Karpas-422 (cell line): ENCODE data around the gene APP. TPM values are rescaled to one million over a fixed set of nuclear protein-coding genes. Genes with fewer than 3 reads are reported as not detected.
A peak's percentile ranks its signal among the peaks of the same experiment; 100 is the strongest.

Experiments
- DNase-seq: peaks from one replicate; pipeline ENCODE4 v3.0.0-alpha.2; 2015
- H2AFZ ChIP-seq: fragments of 200-600 bp; sonication (generic); 2 replicates; pipeline ENCODE4 v1.6.1; 2014; ENCODE audit warnings: antibody characterized with exemption, low read length, mixed read lengths
- H3K27ac ChIP-seq: fragments of 200-600 bp; sonication (generic); 2 replicates; pipeline ENCODE4 v1.5.1; 2014; ENCODE audit warnings: mild to moderate bottlenecking, low read length, moderate library complexity
- H3K27me3 ChIP-seq: fragments of 200-600 bp; sonication (generic); 2 replicates; pipeline ENCODE4 v1.6.1; 2014; ENCODE audit warnings: low read length, mixed read lengths
- H3K36me3 ChIP-seq: fragments of 200-600 bp; sonication (generic); 2 replicates; pipeline ENCODE4 v1.6.1; 2014; ENCODE audit warnings: low read length, mixed read lengths; ENCODE audit not compliant: insufficient read depth
- H3K4me1 ChIP-seq: fragments of 200-600 bp; sonication (generic); 2 replicates; pipeline ENCODE4 v1.6.1; 2014; ENCODE audit warnings: mild to moderate bottlenecking, low read length, mixed read lengths
- H3K4me2 ChIP-seq: fragments of 200-600 bp; sonication (generic); 2 replicates; pipeline ENCODE4 v1.6.1; 2014; ENCODE audit warnings: low read length, low read depth, mild to moderate bottlenecking; ENCODE audit not compliant: poor library complexity, severe bottlenecking
- H3K4me3 ChIP-seq: fragments of 200-600 bp; sonication (generic); 2 replicates; pipeline ENCODE4 v1.5.1; 2014; ENCODE audit warnings: mild to moderate bottlenecking, antibody characterized with exemption, low read length, mixed read lengths
- H3K79me2 ChIP-seq: fragments of 200-600 bp; sonication (generic); 2 replicates; pipeline ENCODE4 v1.6.1; 2014; ENCODE audit warnings: mild to moderate bottlenecking, low read length, mixed read lengths
- H3K9ac ChIP-seq: fragments of 200-600 bp; sonication (generic); 2 replicates; pipeline ENCODE4 v1.6.0; 2014; ENCODE audit warnings: low read length
- H3K9me2 ChIP-seq: fragments of 200-600 bp; sonication (generic), shearing (Covaris generic); replicated peaks from 2 replicates; pipeline ENCODE4 v1.6.0; 2014; ENCODE audit warnings: mild to moderate bottlenecking, low read length, moderate library complexity; ENCODE audit not compliant: insufficient read depth
- H3K9me3 ChIP-seq: fragments of 300-700, 200-600 bp; sonication (generic); 2 replicates; pipeline ENCODE4 v1.6.1; 2014; ENCODE audit warnings: low read length, mixed read lengths
- H4K20me1 ChIP-seq: fragments of 200-600 bp; sonication (generic); 2 replicates; pipeline ENCODE4 v1.6.1; 2014; ENCODE audit warnings: mild to moderate bottlenecking, antibody characterized with exemption, low read length, low read depth; ENCODE audit not compliant: insufficient read depth
- total RNA-seq: library from RNA; depleted of rRNA; stranded (reverse); fragments of >200 nt; shearing (Covaris generic); gene quantifications from 2 replicates; pipeline ENCODE4 v1.2.3, GENCODE V29; 2014; ENCODE audit warnings: low replicate concordance

Gene APP
- total RNA-seq, 1 experiment from 2014 or later, result not detected

- Histone ChIP-seq H3K4me2 (no peak overlapping the region), H3K36me3 (no peaks in the 10 kb centered on the region), H3K4me3 (no peak overlapping the region), H3K4me1 (no peaks in the 10 kb centered on the region), H4K20me1 (no peaks in the 10 kb centered on the region), H3K9me2 (no peaks in the 10 kb centered on the region), H3K27me3 (no peaks in the 10 kb centered on the region), H3K79me2 (no peaks in the 10 kb centered on the region), H2AFZ (no peak overlapping the region), H3K9ac (no peak overlapping the region), H3K27ac (no peak overlapping the region), H3K9me3 (no peaks in the 10 kb centered on the region)
- DNase-seq, result no peak
These were observed 162.5 kb downstream of the APP start for GRCh38 chr21:26007951-26008498.

- H3K9me3 ChIP-seq, result no peaks in the 10 kb centered on the region
These were observed 165.1 kb downstream of the APP start for GRCh38 chr21:26005464-26005863.

GRCh38 chr21:26003404-26003803 lies 167.2 kb downstream of the APP start:
- Histone ChIP-seq H3K4me2 (no peak overlapping the region), H3K4me3 (no peak overlapping the region), H3K9ac (no peak overlapping the region), H4K20me1 (no peaks in the 10 kb centered on the region), H3K27ac (no peak overlapping the region), H3K4me1 (no peaks in the 10 kb centered on the region), H3K27me3 (no peaks in the 10 kb centered on the region), H3K9me2 (no peaks in the 10 kb centered on the region), H3K9me3 (no peaks in the 10 kb centered on the region), H3K36me3 (no peaks in the 10 kb centered on the region), H2AFZ (no peak overlapping the region), H3K79me2 (no peaks in the 10 kb centered on the region)
- no peak for DNase-seq

More at GRCh38 chr21:26005464-26005863, 165.1 kb downstream of the APP start:
- H4K20me1 ChIP-seq, result no peaks in the 10 kb centered on the region
- no peak overlapping the region for H3K27ac ChIP-seq
- no peak for DNase-seq
- H3K4me1 ChIP-seq, result no peaks in the 10 kb centered on the region
- no peak overlapping the region for H3K4me2 ChIP-seq
- no peak overlapping the region for H3K4me3 ChIP-seq
- H3K27me3 ChIP-seq, result no peaks in the 10 kb centered on the region
- no peaks in the 10 kb centered on the region for H3K79me2 ChIP-seq
- H3K9ac ChIP-seq, result no peak overlapping the region
- H3K36me3 ChIP-seq, result no peaks in the 10 kb centered on the region
- H2AFZ ChIP-seq, result no peak overlapping the region
- no peaks in the 10 kb centered on the region for H3K9me2 ChIP-seq

GRCh38 chr21:26001356-26001755 lies 169.2 kb downstream of the APP start:
- DNase-seq, result peak; percentile 49

GRCh38 chr21:25999921-26000582 lies 170.5 kb downstream of the APP start:
- no peaks in the 10 kb centered on the region for H3K79me2 ChIP-seq
- H2AFZ ChIP-seq, result no peak overlapping the region
- no peaks in the 10 kb centered on the region for H3K9me3 ChIP-seq
- no peaks in the 10 kb centered on the region for H3K27me3 ChIP-seq
- H3K9ac ChIP-seq, result no peak overlapping the region
- no peak overlapping the region for H3K4me3 ChIP-seq
- H3K9me2 ChIP-seq, result no peaks in the 10 kb centered on the region
- no peaks in the 10 kb centered on the region for H3K4me1 ChIP-seq
- H3K36me3 ChIP-seq, result no peaks in the 10 kb centered on the region
- no peak overlapping the region for H3K4me2 ChIP-seq
- DNase-seq, result no peak
- no peaks in the 10 kb centered on the region for H4K20me1 ChIP-seq
- no peak overlapping the region for H3K27ac ChIP-seq

More at GRCh38 chr21:26001356-26001755, 169.2 kb downstream of the APP start:
- H3K4me3 ChIP-seq, result no peak overlapping the region
- H3K9ac ChIP-seq, result no peak overlapping the region
- no peaks in the 10 kb centered on the region for H4K20me1 ChIP-seq
- H3K27me3 ChIP-seq, result no peaks in the 10 kb centered on the region
- no peaks in the 10 kb centered on the region for H3K4me1 ChIP-seq
- H3K9me3 ChIP-seq, result no peaks in the 10 kb centered on the region
- no peak overlapping the region for H3K4me2 ChIP-seq
- H3K9me2 ChIP-seq, result no peaks in the 10 kb centered on the region
- no peak overlapping the region for H2AFZ ChIP-seq
- H3K27ac ChIP-seq, result no peak overlapping the region
- no peaks in the 10 kb centered on the region for H3K36me3 ChIP-seq
- H3K79me2 ChIP-seq, result no peaks in the 10 kb centered on the region

- Histone ChIP-seq H3K27ac (no peak overlapping the region), H3K36me3 (no peaks in the 10 kb centered on the region), H3K27me3 (no peaks in the 10 kb centered on the region), H3K9me2 (no peaks in the 10 kb centered on the region), H3K9me3 (no peaks in the 10 kb centered on the region), H3K79me2 (no peaks in the 10 kb centered on the region), H2AFZ (no peak overlapping the region), H3K4me3 (no peak overlapping the region), H3K9ac (no peak overlapping the region), H3K4me1 (no peaks in the 10 kb centered on the region), H3K4me2 (no peak overlapping the region), H4K20me1 (no peaks in the 10 kb centered on the region)
- DNase-seq, result no peak
These were observed 172.6 kb downstream of the APP start for GRCh38 chr21:25997788-25998611.

- no peak overlapping the region for H3K9ac ChIP-seq
- H2AFZ ChIP-seq, result no peak overlapping the region
- H3K27me3 ChIP-seq, result no peaks in the 10 kb centered on the region
- no peak overlapping the region for H3K4me3 ChIP-seq
- H3K4me2 ChIP-seq, result no peak overlapping the region
- no peaks in the 10 kb centered on the region for H3K36me3 ChIP-seq
- H3K9me3 ChIP-seq, result no peaks in the 10 kb centered on the region
- H3K79me2 ChIP-seq, result no peaks in the 10 kb centered on the region
- no peaks in the 10 kb centered on the region for H4K20me1 ChIP-seq
- no peaks in the 10 kb centered on the region for H3K4me1 ChIP-seq
- no peak for DNase-seq
- no peak overlapping the region for H3K27ac ChIP-seq
- no peaks in the 10 kb centered on the region for H3K9me2 ChIP-seq
These were observed 175.3 kb downstream of the APP start for GRCh38 chr21:25995278-25995677.

GRCh38 chr21:25994758-25995163 lies 175.8 kb downstream of the APP start:
- Histone ChIP-seq H4K20me1 (no peaks in the 10 kb centered on the region), H3K9me2 (no peaks in the 10 kb centered on the region), H3K4me1 (no peaks in the 10 kb centered on the region), H2AFZ (no peak overlapping the region), H3K9me3 (no peaks in the 10 kb centered on the region), H3K27me3 (no peaks in the 10 kb centered on the region), H3K79me2 (no peaks in the 10 kb centered on the region), H3K4me2 (no peak overlapping the region), H3K9ac (no peak overlapping the region), H3K4me3 (no peak overlapping the region), H3K27ac (no peak overlapping the region), H3K36me3 (no peaks in the 10 kb centered on the region)
- no peak for DNase-seq
